ENCODE results near the gene HSPA1L. TPM values are rescaled to one million over a fixed set of nuclear protein-coding genes. Genes with fewer than 3 reads are reported as not detected.

Gene HSPA1L
- polyA plus RNA-seq, 1 donor from 2014 or later = 2.6 TPM

DNA sequence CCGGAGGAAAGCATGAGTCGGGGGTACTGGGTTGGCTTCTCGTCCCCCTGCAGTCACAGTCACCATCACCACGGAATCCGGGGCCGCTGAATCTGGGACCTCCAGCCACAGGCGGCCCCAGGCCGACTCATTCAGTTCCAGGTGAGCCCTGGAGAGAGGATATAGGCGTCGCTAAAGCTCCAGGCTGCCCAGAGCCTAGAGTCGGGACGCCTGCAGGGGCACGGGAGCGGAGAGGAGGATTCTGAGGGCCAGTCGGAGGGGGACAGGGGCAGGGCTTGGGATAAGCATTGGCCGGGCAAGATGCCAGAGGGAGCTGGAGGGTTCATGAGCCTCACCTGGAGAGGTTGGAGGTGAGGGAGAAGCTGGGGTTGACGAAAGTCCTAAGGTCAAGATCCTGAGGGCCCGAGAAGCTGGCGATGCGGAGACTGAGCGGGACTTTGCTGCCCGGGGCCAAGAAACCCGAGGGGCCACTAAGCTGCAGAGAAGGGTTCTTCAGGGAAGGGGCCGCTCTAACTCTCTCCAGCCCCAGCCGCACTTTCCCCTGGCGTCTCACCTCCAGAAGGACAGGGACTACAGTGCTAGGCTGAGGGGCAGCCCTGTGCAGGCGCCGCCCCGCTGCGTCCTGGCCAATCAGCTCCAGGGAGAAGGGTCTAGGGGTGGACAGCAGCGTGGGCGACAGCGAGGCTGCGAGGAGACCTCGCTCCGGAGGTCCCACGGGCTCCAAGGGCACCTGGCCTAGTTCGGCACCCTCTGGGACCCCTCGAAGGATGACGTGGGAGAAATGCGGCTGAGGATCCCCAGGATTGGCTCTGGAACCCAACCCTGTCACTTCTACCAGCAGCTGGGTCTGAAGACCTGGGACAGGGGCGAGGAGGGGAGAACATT, 48.9 kb downstream of the HSPA1L start:
- no peak overlapping the region for H3K4me2 ChIP-seq (ENCODE audit: low read length)
- H3K9me3 ChIP-seq (ENCODE audit: low read length) = no peaks in the 10 kb centered on the region
- H4K20me1 ChIP-seq (ENCODE audit: insufficient read depth) = no peaks in the 10 kb centered on the region
- TF ChIP-seq EP300 (conservative IDR thresholded peaks at IDR 0.05; ENCODE audit: poor library complexity, severe bottlenecking) (no peak), SMC3 (conservative IDR thresholded peaks at IDR 0.05; ENCODE audit: poor library complexity) (no peak), POLR2AphosphoS5 (IDR thresholded peaks at IDR 0.05) (no peak), TAF1 (IDR thresholded peaks at IDR 0.05; ENCODE audit: low read depth) (no peak), EZH2 (IDR thresholded peaks at IDR 0.05; ENCODE audit: borderline replicate concordance, insufficient read depth, low read length, poor library complexity, severe bottlenecking) (no peak), RAD21 (conservative IDR thresholded peaks at IDR 0.05) (no peak), MXI1 (conservative IDR thresholded peaks at IDR 0.05; ENCODE audit: poor library complexity, severe bottlenecking) (no peak)
- TF ChIP-seq, protein P1, sequence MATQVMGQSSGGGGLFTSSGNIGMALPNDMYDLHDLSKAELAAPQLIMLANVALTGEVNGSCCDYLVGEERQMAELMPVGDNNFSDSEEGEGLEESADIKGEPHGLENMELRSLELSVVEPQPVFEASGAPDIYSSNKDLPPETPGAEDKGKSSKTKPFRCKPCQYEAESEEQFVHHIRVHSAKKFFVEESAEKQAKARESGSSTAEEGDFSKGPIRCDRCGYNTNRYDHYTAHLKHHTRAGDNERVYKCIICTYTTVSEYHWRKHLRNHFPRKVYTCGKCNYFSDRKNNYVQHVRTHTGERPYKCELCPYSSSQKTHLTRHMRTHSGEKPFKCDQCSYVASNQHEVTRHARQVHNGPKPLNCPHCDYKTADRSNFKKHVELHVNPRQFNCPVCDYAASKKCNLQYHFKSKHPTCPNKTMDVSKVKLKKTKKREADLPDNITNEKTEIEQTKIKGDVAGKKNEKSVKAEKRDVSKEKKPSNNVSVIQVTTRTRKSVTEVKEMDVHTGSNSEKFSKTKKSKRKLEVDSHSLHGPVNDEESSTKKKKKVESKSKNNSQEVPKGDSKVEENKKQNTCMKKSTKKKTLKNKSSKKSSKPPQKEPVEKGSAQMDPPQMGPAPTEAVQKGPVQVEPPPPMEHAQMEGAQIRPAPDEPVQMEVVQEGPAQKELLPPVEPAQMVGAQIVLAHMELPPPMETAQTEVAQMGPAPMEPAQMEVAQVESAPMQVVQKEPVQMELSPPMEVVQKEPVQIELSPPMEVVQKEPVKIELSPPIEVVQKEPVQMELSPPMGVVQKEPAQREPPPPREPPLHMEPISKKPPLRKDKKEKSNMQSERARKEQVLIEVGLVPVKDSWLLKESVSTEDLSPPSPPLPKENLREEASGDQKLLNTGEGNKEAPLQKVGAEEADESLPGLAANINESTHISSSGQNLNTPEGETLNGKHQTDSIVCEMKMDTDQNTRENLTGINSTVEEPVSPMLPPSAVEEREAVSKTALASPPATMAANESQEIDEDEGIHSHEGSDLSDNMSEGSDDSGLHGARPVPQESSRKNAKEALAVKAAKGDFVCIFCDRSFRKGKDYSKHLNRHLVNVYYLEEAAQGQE (IDR thresholded peaks at IDR 0.05; ENCODE audit: borderline replicate concordance) = no peak
- TF ChIP-seq, protein P2, sequence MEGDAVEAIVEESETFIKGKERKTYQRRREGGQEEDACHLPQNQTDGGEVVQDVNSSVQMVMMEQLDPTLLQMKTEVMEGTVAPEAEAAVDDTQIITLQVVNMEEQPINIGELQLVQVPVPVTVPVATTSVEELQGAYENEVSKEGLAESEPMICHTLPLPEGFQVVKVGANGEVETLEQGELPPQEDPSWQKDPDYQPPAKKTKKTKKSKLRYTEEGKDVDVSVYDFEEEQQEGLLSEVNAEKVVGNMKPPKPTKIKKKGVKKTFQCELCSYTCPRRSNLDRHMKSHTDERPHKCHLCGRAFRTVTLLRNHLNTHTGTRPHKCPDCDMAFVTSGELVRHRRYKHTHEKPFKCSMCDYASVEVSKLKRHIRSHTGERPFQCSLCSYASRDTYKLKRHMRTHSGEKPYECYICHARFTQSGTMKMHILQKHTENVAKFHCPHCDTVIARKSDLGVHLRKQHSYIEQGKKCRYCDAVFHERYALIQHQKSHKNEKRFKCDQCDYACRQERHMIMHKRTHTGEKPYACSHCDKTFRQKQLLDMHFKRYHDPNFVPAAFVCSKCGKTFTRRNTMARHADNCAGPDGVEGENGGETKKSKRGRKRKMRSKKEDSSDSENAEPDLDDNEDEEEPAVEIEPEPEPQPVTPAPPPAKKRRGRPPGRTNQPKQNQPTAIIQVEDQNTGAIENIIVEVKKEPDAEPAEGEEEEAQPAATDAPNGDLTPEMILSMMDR (IDR thresholded peaks at IDR 0.05; ENCODE audit: poor library complexity, severe bottlenecking) = no peak
- H3K36me3 ChIP-seq (ENCODE audit: insufficient read depth, low read length) = no peaks in the 10 kb centered on the region
- no peaks in the 10 kb centered on the region for H3F3A ChIP-seq (ENCODE audit: insufficient read depth, low read length, poor library complexity, severe bottlenecking)
- H3K27ac ChIP-seq (ENCODE audit: low read length) = no peak overlapping the region
- H3K79me2 ChIP-seq (replicated peaks; ENCODE audit: insufficient read depth, low read length) = no peaks in the 10 kb centered on the region
- no peaks in the 10 kb centered on the region for H3K27me3 ChIP-seq (ENCODE audit: insufficient read depth, low read depth, low read length)
- no peaks in the 10 kb centered on the region for H3K9me2 ChIP-seq (ENCODE audit: insufficient read depth, low read length)
- no peak overlapping the region for H3K9ac ChIP-seq (ENCODE audit: low read length)
- no peak overlapping the region for H2AFZ ChIP-seq (ENCODE audit: low read depth, low read length)
- H3K4me3 ChIP-seq (ENCODE audit: low read length) = no peak overlapping the region

DNA sequence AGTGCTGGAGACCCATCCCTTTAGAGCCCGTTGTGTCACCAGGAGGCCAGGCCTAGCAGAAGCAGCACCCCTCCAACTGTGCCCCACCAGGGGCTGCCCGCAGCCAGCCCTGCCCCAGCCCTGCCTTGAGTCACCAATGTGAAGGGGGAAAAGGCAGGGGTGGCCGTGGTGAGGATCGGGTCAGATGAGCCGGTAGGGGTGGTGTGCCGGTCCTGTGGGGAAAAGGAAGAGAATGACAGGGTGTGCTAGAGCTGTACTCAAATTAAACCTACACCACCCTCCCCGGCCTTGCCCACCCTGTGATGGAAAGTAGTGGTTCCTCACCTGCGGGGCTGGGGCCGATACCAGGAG, 49.5 kb downstream of the HSPA1L start:
- Histone ChIP-seq H3F3A (ENCODE audit: insufficient read depth, low read length, poor library complexity, severe bottlenecking) (no peaks in the 10 kb centered on the region), H3K9me3 (ENCODE audit: low read length) (no peaks in the 10 kb centered on the region), H3K4me3 (ENCODE audit: low read length) (no peak overlapping the region)

More for the DNA sequence above, 49.5 kb downstream of the HSPA1L start:
- H3K9me2 ChIP-seq (ENCODE audit: insufficient read depth, low read length) = no peaks in the 10 kb centered on the region
- no peak overlapping the region for H3K9ac ChIP-seq (ENCODE audit: low read length)
- no peak overlapping the region for H3K27ac ChIP-seq (ENCODE audit: low read length)
- H2AFZ ChIP-seq (ENCODE audit: low read depth, low read length) = no peak overlapping the region
- H3K27me3 ChIP-seq (ENCODE audit: insufficient read depth, low read depth, low read length) = no peaks in the 10 kb centered on the region
- H3K36me3 ChIP-seq (ENCODE audit: insufficient read depth, low read length) = no peaks in the 10 kb centered on the region
- TF ChIP-seq EP300 (conservative IDR thresholded peaks at IDR 0.05; ENCODE audit: poor library complexity, severe bottlenecking) (no peak), POLR2AphosphoS5 (IDR thresholded peaks at IDR 0.05) (no peak), MXI1 (conservative IDR thresholded peaks at IDR 0.05; ENCODE audit: poor library complexity, severe bottlenecking) (no peak), SMC3 (conservative IDR thresholded peaks at IDR 0.05; ENCODE audit: poor library complexity) (no peak), RAD21 (conservative IDR thresholded peaks at IDR 0.05) (no peak), TAF1 (IDR thresholded peaks at IDR 0.05; ENCODE audit: low read depth) (no peak), EZH2 (IDR thresholded peaks at IDR 0.05; ENCODE audit: borderline replicate concordance, insufficient read depth, low read length, poor library complexity, severe bottlenecking) (no peak)
- TF ChIP-seq, protein P1 (IDR thresholded peaks at IDR 0.05; ENCODE audit: borderline replicate concordance) = no peak
- TF ChIP-seq, protein P2 (IDR thresholded peaks at IDR 0.05; ENCODE audit: poor library complexity, severe bottlenecking) = no peak
- H4K20me1 ChIP-seq (ENCODE audit: insufficient read depth) = no peaks in the 10 kb centered on the region
- H3K4me2 ChIP-seq (ENCODE audit: low read length) = no peak overlapping the region
- H3K79me2 ChIP-seq (replicated peaks; ENCODE audit: insufficient read depth, low read length) = no peaks in the 10 kb centered on the region
